MM.1S (cell line): ENCODE measurements around the gene RHOA.

Experiments used
- DNase-seq: peaks from one replicate; pipeline ENCODE4 v3.0.0-alpha.2; 2015
- H2AFZ ChIP-seq: fragments of 300-600 bp; sonication (generic); 2 replicates; pipeline ENCODE4 v1.6.0; 2016; ENCODE audit warnings: antibody characterized with exemption, low read length
- H3F3A ChIP-seq: fragments of 300-600 bp; sonication (generic); 2 replicates; pipeline ENCODE4 v1.6.1; 2016; ENCODE audit warnings: mild to moderate bottlenecking, antibody characterized with exemption, low read length, moderate library complexity, mixed read lengths; ENCODE audit not compliant: insufficient read depth
- H3K27ac ChIP-seq: fragments of 300-600 bp; sonication (generic); 2 replicates; pipeline ENCODE4 v1.5.1; 2016; ENCODE audit warnings: mild to moderate bottlenecking, low read length
- H3K27me3 ChIP-seq: fragments of 300-600 bp; sonication (generic); replicated peaks from 2 replicates; pipeline ENCODE4 v1.6.0; 2016; ENCODE audit warnings: low read length; ENCODE audit not compliant: insufficient read depth
- H3K36me3 ChIP-seq: fragments of 300-600 bp; sonication (generic); replicated peaks from 2 replicates; pipeline ENCODE4 v1.6.1; 2016; ENCODE audit warnings: mild to moderate bottlenecking, low read length, mixed read lengths; ENCODE audit not compliant: insufficient read depth
- H3K4me1 ChIP-seq: fragments of 300-600 bp; sonication (generic); 2 replicates; pipeline ENCODE4 v1.6.1; 2016; ENCODE audit warnings: low read length, mixed read lengths
- H3K4me2 ChIP-seq: fragments of 300-600 bp; sonication (generic); 2 replicates; pipeline ENCODE4 v1.6.0; 2016; ENCODE audit warnings: low read depth, low read length
- H3K4me3 ChIP-seq: fragments of 300-600 bp; sonication (generic); 2 replicates; pipeline ENCODE4 v1.5.1; 2016; ENCODE audit warnings: low read length, mixed read lengths
- H3K79me2 ChIP-seq: fragments of 300-600 bp; sonication (generic); 2 replicates; pipeline ENCODE4 v1.6.1; 2016; ENCODE audit warnings: mixed run types, low read length, mixed read lengths
- H3K9ac ChIP-seq: fragments of 300-600 bp; sonication (generic); 2 replicates; pipeline ENCODE4 v1.6.1; 2016; ENCODE audit warnings: low read length, mixed read lengths
- H3K9me2 ChIP-seq: fragments of 300-600 bp; sonication (generic); replicated peaks from 2 replicates; pipeline ENCODE4 v1.6.1; 2016; ENCODE audit warnings: mild to moderate bottlenecking, low read length, mixed read lengths; ENCODE audit not compliant: insufficient read depth
- H3K9me3 ChIP-seq: fragments of 300-600 bp; sonication (generic); replicated peaks from 2 replicates; pipeline ENCODE4 v1.6.1; 2016; ENCODE audit warnings: mild to moderate bottlenecking, low read length, mixed read lengths; ENCODE audit not compliant: insufficient read depth
- H4K20me1 ChIP-seq: fragments of 300-600 bp; sonication (generic); 2 replicates; pipeline ENCODE4 v1.6.1; 2016; ENCODE audit warnings: mild to moderate bottlenecking, low read length, moderate library complexity, mixed read lengths; ENCODE audit not compliant: insufficient read depth
- EZH2 ChIP-seq: fragments of 300-600 bp; sonication (generic); optimal IDR thresholded peaks from 2 replicates; pipeline ENCODE3; 2017; ENCODE audit warnings: low read depth, mild to moderate bottlenecking, antibody characterized with exemption, low read length, mixed read lengths
- EZH2phosphoT487 ChIP-seq: fragments of 300-600 bp; sonication (generic); IDR thresholded peaks from 2 replicates; pipeline ENCODE4 v1.6.1; 2018; ENCODE audit warnings: antibody characterized with exemption, low read length
- TF ChIP-seq, protein P1 (sequence below): fragments of 300-600 bp; sonication (generic); IDR thresholded peaks from 2 replicates; pipeline ENCODE4 v1.5.1; 2016; ENCODE audit warnings: antibody characterized with exemption, low read length, mixed read lengths

Gene RHOA

DNA sequence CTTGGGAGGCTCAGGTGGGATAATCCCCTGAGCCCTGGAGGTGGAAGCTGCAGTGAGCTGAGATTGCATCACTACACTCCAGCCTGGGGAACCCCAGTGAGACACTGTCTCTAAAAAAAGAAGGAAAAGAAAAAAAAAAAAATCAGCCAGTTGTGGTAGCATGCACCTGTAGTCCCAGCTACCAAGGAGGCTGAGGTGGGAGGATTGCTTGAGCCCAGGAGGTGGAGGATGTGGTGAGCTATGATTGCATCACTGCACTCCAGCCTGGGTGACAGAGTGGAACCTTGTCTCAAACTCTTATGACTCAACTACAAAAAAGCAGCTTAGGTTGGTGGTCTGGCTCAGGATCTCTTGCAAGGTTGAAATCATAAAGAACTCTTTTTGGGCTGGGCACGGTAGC lies 34.3 kb downstream of the RHOA start:
- Histone ChIP-seq H4K20me1 (peaks cover 29% of the 10 kb centered on the region), H3K27ac (no peak overlapping the region)

GRCh38 chr3:49371946-49372345 lies 39.8 kb downstream of the RHOA start:
- Histone ChIP-seq H3K9ac (no peak overlapping the region), H3K4me3 (no peak overlapping the region), H3K27me3 (no peaks in the 10 kb centered on the region), H3K36me3 (peaks cover 22% of the 10 kb centered on the region), H4K20me1 (peaks cover 10% of the 10 kb centered on the region), H3K79me2 (peaks cover 93% of the 10 kb centered on the region), H3K4me2 (no peak overlapping the region), H2AFZ (no peak overlapping the region), H3K9me3 (no peaks in the 10 kb centered on the region), H3K4me1 (no peaks in the 10 kb centered on the region), H3K9me2 (no peaks in the 10 kb centered on the region), H3K27ac (no peak overlapping the region), H3F3A (no peaks in the 10 kb centered on the region)
- TF ChIP-seq EZH2 = no peak
- no peak for TF ChIP-seq EZH2phosphoT487
- TF ChIP-seq, protein P1, sequence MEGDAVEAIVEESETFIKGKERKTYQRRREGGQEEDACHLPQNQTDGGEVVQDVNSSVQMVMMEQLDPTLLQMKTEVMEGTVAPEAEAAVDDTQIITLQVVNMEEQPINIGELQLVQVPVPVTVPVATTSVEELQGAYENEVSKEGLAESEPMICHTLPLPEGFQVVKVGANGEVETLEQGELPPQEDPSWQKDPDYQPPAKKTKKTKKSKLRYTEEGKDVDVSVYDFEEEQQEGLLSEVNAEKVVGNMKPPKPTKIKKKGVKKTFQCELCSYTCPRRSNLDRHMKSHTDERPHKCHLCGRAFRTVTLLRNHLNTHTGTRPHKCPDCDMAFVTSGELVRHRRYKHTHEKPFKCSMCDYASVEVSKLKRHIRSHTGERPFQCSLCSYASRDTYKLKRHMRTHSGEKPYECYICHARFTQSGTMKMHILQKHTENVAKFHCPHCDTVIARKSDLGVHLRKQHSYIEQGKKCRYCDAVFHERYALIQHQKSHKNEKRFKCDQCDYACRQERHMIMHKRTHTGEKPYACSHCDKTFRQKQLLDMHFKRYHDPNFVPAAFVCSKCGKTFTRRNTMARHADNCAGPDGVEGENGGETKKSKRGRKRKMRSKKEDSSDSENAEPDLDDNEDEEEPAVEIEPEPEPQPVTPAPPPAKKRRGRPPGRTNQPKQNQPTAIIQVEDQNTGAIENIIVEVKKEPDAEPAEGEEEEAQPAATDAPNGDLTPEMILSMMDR = no peak
- DNase-seq = no peak

More for the DNA sequence above, 34.3 kb downstream of the RHOA start:
- H3K4me1 ChIP-seq = no peaks in the 10 kb centered on the region
- no peak overlapping the region for H3K4me3 ChIP-seq
- no peak overlapping the region for H3K9ac ChIP-seq
- H3K9me2 ChIP-seq = no peaks in the 10 kb centered on the region
- H3K36me3 ChIP-seq = peaks cover 14% of the 10 kb centered on the region
- no peak for DNase-seq
- no peaks in the 10 kb centered on the region for H3K9me3 ChIP-seq
- no peaks in the 10 kb centered on the region for H3K27me3 ChIP-seq
- H3K4me2 ChIP-seq = no peak overlapping the region
- peaks cover 98% of the 10 kb centered on the region for H3K79me2 ChIP-seq
- TF ChIP-seq EZH2phosphoT487 = no peak
- TF ChIP-seq EZH2 = no peak
- TF ChIP-seq, protein P1 = no peak
- H2AFZ ChIP-seq = no peak overlapping the region
- H3F3A ChIP-seq = no peaks in the 10 kb centered on the region

- Histone ChIP-seq H3K4me1 (no peaks in the 10 kb centered on the region), H3K9ac (no peak overlapping the region)
Measured at GRCh38 chr3:49370585-49371290, 41.0 kb downstream of the RHOA start.

More at GRCh38 chr3:49370585-49371290, 41.0 kb downstream of the RHOA start:
- Histone ChIP-seq H4K20me1 (peaks cover 10% of the 10 kb centered on the region), H3F3A (no peaks in the 10 kb centered on the region), H3K9me2 (no peaks in the 10 kb centered on the region), H3K36me3 (peaks cover 22% of the 10 kb centered on the region), H3K4me2 (no peak overlapping the region), H3K9me3 (no peaks in the 10 kb centered on the region), H3K4me3 (no peak overlapping the region), H3K27ac (no peak overlapping the region), H3K27me3 (no peaks in the 10 kb centered on the region), H2AFZ (no peak overlapping the region), H3K79me2 (peaks cover 93% of the 10 kb centered on the region)
- no peak for DNase-seq
- no peak for TF ChIP-seq EZH2
- TF ChIP-seq, protein P1 = no peak
